ENCODE results near the gene CTNNBIP1. TPM values are rescaled to one million over a fixed set of nuclear protein-coding genes. Genes with fewer than 3 reads are reported as not detected.

CTNNBIP1 gene
- total and polyA plus RNA-seq, 9 of the 15 experiments (the other 6 are each of a cell fraction or from before 2014, with no cell fraction given) = 0.65 to 29.2 (median 14.7) TPM

- TF ChIP-seq ZNF318 (IDR thresholded peaks at IDR 0.05; ENCODE audit: borderline replicate concordance in 1 of 2, low read depth in 1 of 2) (no peak), TFAM (CRISPR knock-in tag; conservative IDR thresholded peaks at IDR 0.05) (no peak), SAP30 (IDR thresholded peaks at IDR 0.05; ENCODE audit: borderline replicate concordance, insufficient read depth, low read depth, low read length, poor library complexity, severe bottlenecking) (no peak), NEUROD1 (IDR thresholded peaks at IDR 0.05; ENCODE audit: borderline replicate concordance, low read depth, low read length, partially characterized antibody) (no peak), TRIM28 (IDR thresholded peaks at IDR 0.05) (no peak), ZSCAN29 (IDR thresholded peaks at IDR 0.05) (no peak), ZNF79 (CRISPR knock-in tag; IDR thresholded peaks at IDR 0.05; ENCODE audit: low read depth) (no peak), MXI1 (IDR thresholded peaks at IDR 0.05; ENCODE audit: low read depth, low read length) (no peak), MBD2 (IDR thresholded peaks at IDR 0.05; ENCODE audit: borderline replicate concordance, low read depth) (no peak), CHD1 (IDR thresholded peaks at IDR 0.05; ENCODE audit: low read length) (no peak)
Measured at GRCh38 chr1:9881838-9882249, 28.2 kb downstream of the CTNNBIP1 start (continued).
